Prostate gland (tissue), 2 donors: Measurements from ENCODE around the gene IDH3B. TPM values are rescaled to one million over a fixed set of nuclear protein-coding genes. Genes with fewer than 3 reads are reported as not detected.

Source experiments
- DNase-seq: peaks from one replicate; pipeline ENCODE4 v3.0.0-alpha.2; 2019; ENCODE audit warnings: low spot score
- H3K27ac ChIP-seq, 2 donors: fragments of 200-600 bp; sonication (generic); 2 replicates each; pipeline ENCODE4 v1.5.1; 2017 to 2019
- H3K27me3 ChIP-seq: fragments of 200-600 bp; sonication (generic); replicated peaks from 2 replicates; pipeline ENCODE4 v1.5.1; 2019; ENCODE audit not compliant: insufficient read depth
- H3K36me3 ChIP-seq, 2 donors: fragments of 200-600 bp; sonication (generic); 1 replicate in 1 of 2; 2 replicates in 1 of 2; pipeline versions ENCODE4 v1.5.1 to v1.8.1; 2017 to 2019
- H3K4me1 ChIP-seq: fragments of 200-600 bp; sonication (generic); replicated peaks from 2 replicates; pipeline ENCODE4 v1.5.1; 2019
- H3K4me3 ChIP-seq, 2 donors: fragments of 200-600 bp; sonication (generic); 2 replicates each; pipeline ENCODE4 v1.5.1; 2017 to 2019
- H3K9me3 ChIP-seq: fragments of 200-600 bp; sonication (generic); 2 replicates; pipeline ENCODE4 v1.5.1; 2017
- CTCF ChIP-seq, 4 experiments: fragments of 200-600 bp in 2 of 4; fragments of 450-650 bp in 2 of 4; sonication (generic) in 2 of 4; IDR thresholded peaks; 1 replicate in 3 of 4; 2 replicates in 1 of 4; pipeline ENCODE4 v1.5.1; 2016 to 2019; ENCODE audit warnings: antibody characterized with exemption in 4 of 4, mild to moderate bottlenecking in 2 of 4, moderate library complexity in 2 of 4
- POLR2A ChIP-seq: fragments of 450-650 bp; IDR thresholded peaks from one replicate; pipeline ENCODE4 v1.6.1; 2016; ENCODE audit warnings: antibody characterized with exemption, mild to moderate bottlenecking
- POLR2AphosphoS5 ChIP-seq: sonication (generic); formaldehyde crosslinking; IDR thresholded peaks from one replicate; pipeline ENCODE4 v1.6.1; 2017; ENCODE audit warnings: antibody characterized with exemption
- WGBS: methylation state at CpG from one replicate; pipeline ENCODE4 v1.1.5; 2018; 5-methylcytosine and 5-hydroxymethylcytosine counted together
- intact Hi-C: fragments of 100-400 bp; cut with DNase I; formaldehyde crosslinking; loops from one replicate; pipeline ENCODE4 v1.14.2; 2022
- total RNA-seq, 2 donors: library from RNA; depleted of rRNA; stranded (reverse); fragments of >200 nt; gene quantifications; one replicate each; pipeline ENCODE4 v1.1.0, GENCODE V29; 2016

The IDH3B gene
- total RNA-seq, 2 donors from 2014 or later = 132 to 141 TPM

GRCh38 chr20:2692886-2693285 lies 28.9 kb upstream of the IDH3B start:
- H3K27me3 ChIP-seq = no peaks in the 10 kb centered on the region
- peak overlapping the region in 1 of 2 donors; percentile 38 for H3K27ac ChIP-seq
- no peak for DNase-seq
- WGBS = 0% methylated on average over 6 of the region's 64 CpGs
- no peaks in the 10 kb centered on the region for H3K36me3 ChIP-seq
- TF ChIP-seq POLR2AphosphoS5 (no peak), CTCF (IDR thresholded peaks at IDR 0.05) (no peak), POLR2A (no peak)
- peaks cover 7% of the 10 kb centered on the region for H3K4me1 ChIP-seq
- intact Hi-C loops = loop anchor here (10.0 kb wide), 1 partner anchor 152 kb away; the partner anchor contains the start of genes PCED1A and VPS16
- peak overlapping the region; percentile 51 to 65 for H3K4me3 ChIP-seq
- no peaks in the 10 kb centered on the region for H3K9me3 ChIP-seq

GRCh38 chr20:2692036-2692885 lies 28.2 kb upstream of the IDH3B start, which contains the start of gene EBF4:
EBF4 (plus strand) TSS chr20:2692780; CDS start chr20:2693646, 866 bp downstream.
- Histone ChIP-seq H3K27ac (peak within 1 kb of the TSS; percentile 90 to 94), H3K4me3 (peak within 1 kb of the TSS; percentile 51 to 65), H3K27me3 (no peaks in the 10 kb centered on the region), H3K9me3 (no peaks in the 10 kb centered on the region), H3K4me1 (peaks cover 7% of the 10 kb centered on the region), H3K36me3 (no peaks in the 10 kb centered on the region)
- TF ChIP-seq CTCF (IDR thresholded peaks at IDR 0.05) = no peak
- peak; percentile 12 for TF ChIP-seq POLR2AphosphoS5
- peak; percentile 70 for TF ChIP-seq POLR2A
- WGBS = 2% methylated on average over 60 of the region's 106 CpGs
- intact Hi-C loops = loop anchor here (10.0 kb wide), 1 partner anchor 153 kb away; the partner anchor contains the start of genes PCED1A and VPS16
- peak; percentile 63 for DNase-seq

GRCh38 chr20:2691663-2692035 lies 27.6 kb upstream of the IDH3B start:
- TF ChIP-seq CTCF (IDR thresholded peaks at IDR 0.05) (no peak), POLR2A (no peak), POLR2AphosphoS5 (no peak)
- Histone ChIP-seq H3K9me3 (no peaks in the 10 kb centered on the region), H3K27me3 (no peaks in the 10 kb centered on the region), H3K27ac (peak overlapping the region; percentile 90 to 94), H3K36me3 (no peaks in the 10 kb centered on the region), H3K4me1 (peaks cover 7% of the 10 kb centered on the region), H3K4me3 (peak overlapping the region in 1 of 2 donors; percentile 65)
- intact Hi-C loops = loop anchor here (10.0 kb wide), 1 partner anchor 153 kb away; the partner anchor contains the start of genes PCED1A and VPS16
- 41% methylated on average over 10 of the region's 10 CpGs for WGBS
- DNase-seq = no peak

- intact Hi-C loops = loop anchor here (10.0 kb wide), 1 partner anchor 154 kb away; the partner anchor contains the start of genes PCED1A and VPS16
- Histone ChIP-seq H3K27me3 (no peaks in the 10 kb centered on the region), H3K27ac (no peak overlapping the region)
These were observed 27.1 kb upstream of the IDH3B start for GRCh38 chr20:2691127-2691526.

More at GRCh38 chr20:2691127-2691526, 27.1 kb upstream of the IDH3B start:
- WGBS = 83% methylated on average over 8 of the region's 8 CpGs
- Histone ChIP-seq H3K4me1 (peaks cover 7% of the 10 kb centered on the region), H3K9me3 (no peaks in the 10 kb centered on the region), H3K36me3 (no peaks in the 10 kb centered on the region), H3K4me3 (no peak overlapping the region)
- DNase-seq = no peak
- no peak for TF ChIP-seq CTCF (IDR thresholded peaks at IDR 0.05)
- no peak for TF ChIP-seq POLR2A
- TF ChIP-seq POLR2AphosphoS5 = no peak
